HCT116 (cell line): ENCODE data around the gene BRD7. TPM values are rescaled to one million over a fixed set of nuclear protein-coding genes. Genes with fewer than 3 reads are reported as not detected.

Experiments
- ATAC-seq: fragments of 200-7000 bp; cut with Tn5 transposase; 2 replicates; pipeline ENCODE4 v1.9.1; 2020; ENCODE audit warnings: mild to moderate bottlenecking, moderate library complexity
- BruUV-seq: library from RNA; stranded (reverse); fragments of 400-500 nt; replicated peaks from 2 replicates; lab custom pipeline; 2021; lab: Mats Ljungman, UMichigan
- CTCF ChIA-PET: fragments of 300-600 bp; sonication (Branson Sonifier 250); formaldehyde crosslinking; loops from one replicate; lab custom pipeline; 2021; ENCODE audit warnings: antibody characterized with exemption; lab: Charles Lee
- POLR2A ChIA-PET: fragments of 300-600, 350-600 bp; sonication (Branson Sonifier 250); formaldehyde crosslinking; loops from one replicate; lab custom pipeline; 2021; ENCODE audit warnings: antibody characterized with exemption; lab: Charles Lee
- RAD21 ChIA-PET, 2 experiments: fragments of 300-600 bp; sonication (Branson Sonifier 250); formaldehyde crosslinking; loops; one replicate each; lab custom pipeline; 2023; ENCODE audit warnings: low total read pairs in 2 of 2; ENCODE audit not compliant: uncharacterized antibody in 2 of 2, unreplicated experiment in 2 of 2, low non-redundant PET in 1 of 2; lab: Charles Lee
- DNase-seq: peaks from one replicate; pipeline ENCODE4 v3.0.0-alpha.2; 2010; ENCODE audit warnings: low read depth, low spot score
- H2AFZ ChIP-seq: fragments of 200-600 bp; shearing (Covaris generic), sonication (generic); 2 replicates; pipeline ENCODE4 v1.6.1; 2017; ENCODE audit warnings: low read depth, mixed run types, mixed read lengths, antibody characterized with exemption, low read length; ENCODE audit not compliant: poor library complexity, severe bottlenecking
- H3K27ac ChIP-seq: 2 replicates; pipeline ENCODE4 v1.5.1; 2012; ENCODE audit warnings: low read depth, low read length
- H3K27me3 ChIP-seq: fragments of 200-600 bp; sonication (generic); 2 replicates; pipeline ENCODE4 v1.6.1; 2016; ENCODE audit warnings: mixed run types, low read length, mixed read lengths; ENCODE audit not compliant: insufficient read depth
- H3K36me3 ChIP-seq, 2 experiments: fragments of 200-500 bp in 1 of 2; fragments of 200-600 bp in 1 of 2; sonication (Bioruptor generic) in 1 of 2; sonication (generic) in 1 of 2; 2 replicates each; pipeline versions ENCODE4 v1.5.1 to v1.6.1; 2014 to 2016; ENCODE audit warnings: low read length in 2 of 2, inconsistent platforms in 1 of 2, mixed read lengths in 1 of 2, mixed run types in 1 of 2; ENCODE audit not compliant: insufficient read depth in 2 of 2, control insufficient read depth in 1 of 2
- H3K4me1 ChIP-seq, 2 experiments: fragments of 200-600 bp in 1 of 2; sonication (generic) in 1 of 2; 2 replicates each; pipeline versions ENCODE4 v1.5.1 to v1.6.1; 2012 to 2017; ENCODE audit warnings: low read length in 2 of 2, inconsistent platforms in 1 of 2, mild to moderate bottlenecking in 1 of 2, mixed read lengths in 1 of 2, mixed run types in 1 of 2, moderate library complexity in 1 of 2; ENCODE audit not compliant: insufficient read depth in 2 of 2, control insufficient read depth in 1 of 2
- H3K4me2 ChIP-seq: fragments of 200-600 bp; sonication (generic); 2 replicates; pipeline ENCODE4 v1.6.1; 2017; ENCODE audit warnings: mixed run types, low read length, mixed read lengths
- H3K4me3 ChIP-seq, 2 experiments: fragments of 200-600 bp in 1 of 2; sonication (generic) in 1 of 2; replicated peaks in 1 of 2; 2 replicates each; pipeline ENCODE4 v1.5.1; 2011 to 2016; ENCODE audit warnings: low read length in 2 of 2, control low read depth in 1 of 2, low read depth in 1 of 2, mild to moderate bottlenecking in 1 of 2, mixed read lengths in 1 of 2, mixed run types in 1 of 2
- H3K79me2 ChIP-seq: fragments of 200-600 bp; sonication (generic); 2 replicates; pipeline ENCODE4 v1.6.1; 2017; ENCODE audit warnings: mild to moderate bottlenecking, mixed run types, low read length, moderate library complexity, mixed read lengths; ENCODE audit not compliant: insufficient read depth
- H3K9ac ChIP-seq: fragments of 200-600 bp; sonication (generic); 2 replicates; pipeline ENCODE4 v1.6.1; 2016; ENCODE audit warnings: low read length, mixed read lengths
- H3K9me2 ChIP-seq: fragments of 200-600 bp; sonication (generic), shearing (Covaris generic); 2 replicates; pipeline ENCODE4 v1.6.1; 2017; ENCODE audit warnings: mixed run types, mild to moderate bottlenecking, moderate library complexity; ENCODE audit not compliant: insufficient read depth
- H3K9me3 ChIP-seq, 2 experiments: fragments of 200-500 bp in 1 of 2; fragments of 200-600 bp in 1 of 2; sonication (Bioruptor generic) in 1 of 2; sonication (generic) in 1 of 2; 2 replicates each; pipeline ENCODE4 v1.6.1; 2014 to 2017; ENCODE audit warnings: low read length in 2 of 2, mixed read lengths in 2 of 2, inconsistent platforms in 1 of 2, low read depth in 1 of 2, mild to moderate bottlenecking in 1 of 2, mixed run types in 1 of 2, moderate library complexity in 1 of 2; ENCODE audit not compliant: control insufficient read depth in 1 of 2, insufficient read depth in 1 of 2
- H4K20me1 ChIP-seq: fragments of 200-600 bp; sonication (generic), shearing (Covaris generic); 2 replicates; pipeline ENCODE4 v1.6.1; 2017; ENCODE audit warnings: mixed run types, mild to moderate bottlenecking, moderate library complexity; ENCODE audit not compliant: insufficient read depth
- CBX3 ChIP-seq: IDR thresholded peaks from 2 replicates; pipeline ENCODE4 v1.6.1; 2012; ENCODE audit warnings: low read depth
- ELF1 ChIP-seq: IDR thresholded peaks from 2 replicates; pipeline ENCODE4 v1.6.1; 2012; ENCODE audit warnings: low read depth, borderline replicate concordance
- SP1 ChIP-seq: IDR thresholded peaks from 2 replicates; pipeline ENCODE4 v1.6.1; 2012; ENCODE audit warnings: low read depth
- SRF ChIP-seq: IDR thresholded peaks from 2 replicates; pipeline ENCODE4 v1.6.1; 2012; ENCODE audit warnings: low read depth
- TCF7L2 ChIP-seq: IDR thresholded peaks from 2 replicates; pipeline ENCODE4 v1.7.0; 2011; ENCODE audit warnings: borderline replicate concordance, inconsistent platforms; ENCODE audit not compliant: insufficient read depth, insufficient read length; ENCODE audit errors: extremely low read depth
- ZFX ChIP-seq: fragments of 450-650 bp; IDR thresholded peaks from 2 replicates; pipeline ENCODE4 v1.6.1; 2017
- intact Hi-C: fragments of 100-400 bp; cut with micrococcal nuclease; formaldehyde crosslinking; loops from 2 replicates; pipeline ENCODE4 v1.10.0; 2022
- total RNA-seq: library from RNA; stranded (reverse); gene quantifications from one replicate; pipeline ENCODE4 v1.2.1, GENCODE V29; 2021; ENCODE audit not compliant: unreplicated experiment
- TF ChIP-seq, protein P1 (sequence below): IDR thresholded peaks from 2 replicates; pipeline ENCODE4 v1.6.1; 2012
- TF ChIP-seq, protein P2 (sequence below): IDR thresholded peaks from 2 replicates; pipeline ENCODE4 v1.6.1; 2012
- TF ChIP-seq, protein P3 (sequence below): IDR thresholded peaks from 2 replicates; pipeline ENCODE4 v1.6.1; 2012; ENCODE audit warnings: low read depth

The BRD7 gene
- total RNA-seq, 1 experiment from 2014 or later: 85.4 TPM

DNA sequence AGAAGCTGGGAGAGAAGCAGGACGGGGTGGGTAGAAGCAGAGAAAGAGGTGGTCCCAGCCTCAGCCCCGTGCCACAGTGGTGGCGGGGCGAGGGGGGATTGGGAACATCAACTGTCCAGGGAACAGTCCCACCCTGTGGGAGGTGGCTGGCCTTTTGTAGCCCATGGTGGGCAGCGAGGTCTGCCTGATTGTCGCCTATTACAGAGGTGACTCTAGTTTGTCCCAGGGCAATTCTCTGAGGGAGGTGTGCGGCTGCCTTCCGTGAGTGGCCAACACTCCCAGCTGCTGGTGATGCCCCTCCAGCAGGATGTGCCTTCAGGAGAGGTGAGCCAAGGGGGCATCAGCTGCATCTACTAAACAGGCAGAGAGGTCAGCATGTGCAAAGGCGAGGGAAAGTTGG lies 5.0 kb upstream of the BRD7 start:
- ChIA-PET CTCF (interaction anchor here (1.2 to 3.8 kb wide), 3 partner anchors 292 to 433 kb away, joined by 3 to 28 read pairs (median 21); partner anchors contain the start of gene CNEP1R1), RAD21 (interaction anchor here in 1 of 2 experiments (1.4 kb wide), 1 partner anchor 433 kb away, joined by 3 read pairs; no protein-coding TSS in a partner anchor), POLR2A (no interaction called here)
- Histone ChIP-seq H3K9me2 (no peaks in the 10 kb centered on the region), H3K9ac (no peak overlapping the region), H2AFZ (no peak overlapping the region), H3K9me3 (no peaks in the 10 kb centered on the region), H3K79me2 (no peaks in the 10 kb centered on the region), H3K27me3 (no peaks in the 10 kb centered on the region), H3K4me3 (no peak overlapping the region), H3K27ac (no peak overlapping the region), H3K4me1 (peaks cover 3 to 24% of the 10 kb centered on the region in 2 experiments; a peak in 3 of 4 replicates), H3K36me3 (no peaks in the 10 kb centered on the region), H3K4me2 (no peak overlapping the region), H4K20me1 (no peaks in the 10 kb centered on the region)
- DNase-seq (no peak), ATAC-seq (no peak)
- TF ChIP-seq, protein P1, sequence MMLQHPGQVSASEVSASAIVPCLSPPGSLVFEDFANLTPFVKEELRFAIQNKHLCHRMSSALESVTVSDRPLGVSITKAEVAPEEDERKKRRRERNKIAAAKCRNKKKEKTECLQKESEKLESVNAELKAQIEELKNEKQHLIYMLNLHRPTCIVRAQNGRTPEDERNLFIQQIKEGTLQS: no peak
- TF ChIP-seq, protein P2, sequence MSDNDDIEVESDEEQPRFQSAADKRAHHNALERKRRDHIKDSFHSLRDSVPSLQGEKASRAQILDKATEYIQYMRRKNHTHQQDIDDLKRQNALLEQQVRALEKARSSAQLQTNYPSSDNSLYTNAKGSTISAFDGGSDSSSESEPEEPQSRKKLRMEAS: no peak
- no TSS peak for BruUV-seq
- intact Hi-C loops: loop anchor here (1.0 to 10.0 kb wide), 5 partner anchors 136 to 433 kb away; partner anchors contain the start of gene NKD1

DNA sequence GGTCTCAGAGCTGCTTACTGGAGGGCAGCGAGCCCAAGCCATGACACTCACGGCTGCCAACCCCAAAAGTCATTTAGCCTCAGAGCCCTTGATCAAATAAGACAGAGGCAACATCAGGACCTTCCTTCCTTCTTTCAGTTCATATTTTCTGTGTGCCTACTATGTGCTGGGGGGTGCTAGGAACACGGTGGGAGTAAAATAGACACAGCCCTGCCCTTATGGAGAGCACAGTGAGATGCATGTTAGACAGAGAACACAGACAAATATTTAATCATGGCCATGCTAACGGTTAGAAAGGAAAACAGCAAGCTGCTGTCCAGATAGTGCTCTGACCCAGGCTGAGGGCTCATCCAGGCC lies 4.5 kb upstream of the BRD7 start:
- BruUV-seq: no TSS peak
- no peaks in the 10 kb centered on the region for H3K9me2 ChIP-seq
- no peaks in the 10 kb centered on the region for H3K36me3 ChIP-seq
- peaks cover 3 to 24% of the 10 kb centered on the region in 2 experiments; a peak in 3 of 4 replicates for H3K4me1 ChIP-seq
- TF ChIP-seq SP1: no peak
- TF ChIP-seq, protein P2: no peak
- TF ChIP-seq SRF: no peak
- TF ChIP-seq ELF1: no peak
- TF ChIP-seq, protein P3, sequence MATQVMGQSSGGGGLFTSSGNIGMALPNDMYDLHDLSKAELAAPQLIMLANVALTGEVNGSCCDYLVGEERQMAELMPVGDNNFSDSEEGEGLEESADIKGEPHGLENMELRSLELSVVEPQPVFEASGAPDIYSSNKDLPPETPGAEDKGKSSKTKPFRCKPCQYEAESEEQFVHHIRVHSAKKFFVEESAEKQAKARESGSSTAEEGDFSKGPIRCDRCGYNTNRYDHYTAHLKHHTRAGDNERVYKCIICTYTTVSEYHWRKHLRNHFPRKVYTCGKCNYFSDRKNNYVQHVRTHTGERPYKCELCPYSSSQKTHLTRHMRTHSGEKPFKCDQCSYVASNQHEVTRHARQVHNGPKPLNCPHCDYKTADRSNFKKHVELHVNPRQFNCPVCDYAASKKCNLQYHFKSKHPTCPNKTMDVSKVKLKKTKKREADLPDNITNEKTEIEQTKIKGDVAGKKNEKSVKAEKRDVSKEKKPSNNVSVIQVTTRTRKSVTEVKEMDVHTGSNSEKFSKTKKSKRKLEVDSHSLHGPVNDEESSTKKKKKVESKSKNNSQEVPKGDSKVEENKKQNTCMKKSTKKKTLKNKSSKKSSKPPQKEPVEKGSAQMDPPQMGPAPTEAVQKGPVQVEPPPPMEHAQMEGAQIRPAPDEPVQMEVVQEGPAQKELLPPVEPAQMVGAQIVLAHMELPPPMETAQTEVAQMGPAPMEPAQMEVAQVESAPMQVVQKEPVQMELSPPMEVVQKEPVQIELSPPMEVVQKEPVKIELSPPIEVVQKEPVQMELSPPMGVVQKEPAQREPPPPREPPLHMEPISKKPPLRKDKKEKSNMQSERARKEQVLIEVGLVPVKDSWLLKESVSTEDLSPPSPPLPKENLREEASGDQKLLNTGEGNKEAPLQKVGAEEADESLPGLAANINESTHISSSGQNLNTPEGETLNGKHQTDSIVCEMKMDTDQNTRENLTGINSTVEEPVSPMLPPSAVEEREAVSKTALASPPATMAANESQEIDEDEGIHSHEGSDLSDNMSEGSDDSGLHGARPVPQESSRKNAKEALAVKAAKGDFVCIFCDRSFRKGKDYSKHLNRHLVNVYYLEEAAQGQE: no peak
- no peak for TF ChIP-seq CBX3
- TF ChIP-seq ZFX: no peak
- no peak for TF ChIP-seq TCF7L2
- H2AFZ ChIP-seq: no peak overlapping the region
- no peak overlapping the region for H3K9ac ChIP-seq
- no peak for DNase-seq
- no peak overlapping the region for H3K27ac ChIP-seq
- intact Hi-C loops: loop anchor here (10.0 kb wide), 1 partner anchor 171 kb away; the partner anchor contains the start of gene NKD1
- CTCF ChIA-PET: interaction anchor here (1.9 to 3.8 kb wide), 2 partner anchors 293 to 433 kb away, joined by 21 to 28 read pairs; no protein-coding TSS in a partner anchor
- ATAC-seq: no peak
- H3K4me3 ChIP-seq: no peak overlapping the region
- no peaks in the 10 kb centered on the region for H3K27me3 ChIP-seq
- POLR2A ChIA-PET: no interaction called here
- H3K79me2 ChIP-seq: peaks cover 2% of the 10 kb centered on the region
- no peaks in the 10 kb centered on the region for H3K9me3 ChIP-seq
- RAD21 ChIA-PET: interaction anchor here in 1 of 2 experiments (1.4 kb wide), 1 partner anchor 433 kb away, joined by 3 read pairs; no protein-coding TSS in a partner anchor
- H3K4me2 ChIP-seq: no peak overlapping the region
- H4K20me1 ChIP-seq: no peaks in the 10 kb centered on the region
